HG02943 (cell line): Measurements from ENCODE around the gene LIPT2.

Source experiments
- ATAC-seq: cut with Tn5 transposase; IDR thresholded peaks from one replicate; pipeline ENCODE4 v1.9.1; 2021; ENCODE audit warnings: mild to moderate bottlenecking, low read depth, moderate library complexity; ENCODE audit not compliant: unreplicated experiment

The LIPT2 gene

GRCh38 chr11:74466916-74467885 lies 26.3 kb downstream of the LIPT2 start, which contains the start of gene KCNE3:
KCNE3 (minus strand) TSS chr11:74467549; CDS start chr11:74457563, 9,986 bp downstream.
- no peak for ATAC-seq

- ATAC-seq: no peak
Observed at GRCh38 chr11:74465291-74465708, 28.2 kb downstream of the LIPT2 start.

GRCh38 chr11:74464746-74465145 lies 28.8 kb downstream of the LIPT2 start:
- ATAC-seq: no peak

- no peak for ATAC-seq
Observed at GRCh38 chr11:74463216-74463615, 30.3 kb downstream of the LIPT2 start.

GRCh38 chr11:74462631-74463030 lies 30.9 kb downstream of the LIPT2 start:
- ATAC-seq: no peak

DNA sequence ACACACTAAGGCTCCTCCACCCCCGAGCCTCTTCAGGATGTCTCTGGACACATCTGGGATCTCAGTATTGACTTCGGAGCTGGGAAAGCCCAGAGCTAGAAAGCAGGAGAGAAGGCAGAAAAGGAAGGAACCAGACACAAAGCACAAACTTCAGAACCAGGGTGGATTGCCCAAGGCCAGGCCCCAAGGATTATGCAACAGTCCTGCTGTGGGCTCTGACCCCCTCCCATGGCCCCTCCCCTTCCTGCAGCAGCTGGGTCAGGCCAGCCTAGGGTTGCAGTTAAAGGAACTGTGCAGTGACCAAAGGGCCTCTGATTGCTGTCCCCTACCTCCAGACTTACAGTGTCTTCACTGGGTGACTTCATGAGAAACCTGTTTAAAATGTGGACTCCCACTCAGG lies 31.5 kb downstream of the LIPT2 start:
- no peak for ATAC-seq

- no peak for ATAC-seq
Observed at GRCh38 chr11:74460481-74461154, 32.9 kb downstream of the LIPT2 start.

DNA sequence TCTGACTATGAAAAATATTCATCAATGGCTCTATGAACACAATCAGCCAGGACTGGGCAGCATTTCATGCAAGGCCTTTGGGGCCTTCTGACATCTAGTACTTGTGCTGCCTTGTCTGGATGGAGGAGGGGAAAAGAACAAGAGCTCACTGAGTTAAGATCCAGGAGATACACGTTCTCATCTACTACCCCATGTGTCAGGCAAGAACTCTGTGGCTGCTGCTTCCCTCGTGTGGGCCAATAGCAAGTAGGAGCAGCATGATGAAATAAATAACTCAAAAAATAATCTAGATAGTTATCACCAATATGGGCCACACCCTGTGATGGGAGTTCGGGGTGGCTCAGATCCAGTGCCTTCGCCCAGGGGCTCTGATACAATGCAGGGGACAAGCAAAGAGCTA lies 33.5 kb downstream of the LIPT2 start:
- no peak for ATAC-seq

- no peak for ATAC-seq
Observed at GRCh38 chr11:74459584-74459983, 33.9 kb downstream of the LIPT2 start.

DNA sequence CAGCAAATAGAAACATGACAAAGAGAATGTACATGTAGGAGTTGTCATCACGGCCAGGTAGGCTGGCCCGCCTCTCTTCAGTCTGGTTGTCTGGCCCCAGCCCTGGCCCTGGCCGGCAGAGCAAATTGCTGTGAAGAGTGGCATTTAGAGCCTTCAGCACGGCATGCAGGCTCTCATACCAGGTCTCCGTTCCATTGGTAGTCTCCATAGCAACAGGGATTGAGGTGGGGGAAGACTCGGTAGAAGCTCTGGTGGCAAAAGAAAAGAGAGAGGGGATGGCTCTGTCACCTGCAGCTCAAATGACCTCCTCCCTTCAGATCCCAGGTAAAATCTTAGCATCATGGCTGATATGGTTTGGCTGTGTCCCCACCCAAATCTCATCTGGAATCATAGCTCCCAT lies 36.2 kb downstream of the LIPT2 start:
- ATAC-seq: no peak

DNA sequence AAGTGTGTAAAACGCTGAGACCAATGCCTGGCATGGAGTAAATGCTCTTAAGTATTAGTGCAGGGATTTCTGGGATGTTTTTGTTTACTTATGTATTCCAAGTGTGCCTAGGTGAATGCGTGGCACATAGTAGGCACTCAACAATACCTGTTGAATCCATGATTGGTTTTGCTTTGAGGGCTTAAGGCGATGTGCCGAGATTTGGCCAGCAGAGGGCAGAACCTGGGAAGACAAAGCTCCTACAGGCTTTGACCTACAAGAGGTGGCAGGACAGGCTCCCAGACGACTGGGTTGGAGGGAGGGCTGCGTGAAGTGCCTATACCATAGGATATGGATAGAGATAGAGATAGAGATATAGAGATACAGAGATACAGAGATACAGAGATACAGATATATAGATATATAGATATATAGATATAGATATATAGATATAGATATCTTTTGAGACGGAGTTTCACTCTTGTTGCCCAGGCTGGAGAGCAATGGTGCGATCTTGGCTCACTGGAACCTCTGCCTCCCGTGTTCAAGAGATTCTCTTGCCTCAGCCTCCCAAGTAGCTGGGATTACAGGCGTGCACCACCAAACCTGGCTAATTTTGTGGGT lies 40.0 kb downstream of the LIPT2 start:
- ATAC-seq: no peak

- ATAC-seq: no peak
Observed at GRCh38 chr11:74452366-74452765, 41.2 kb downstream of the LIPT2 start.

DNA sequence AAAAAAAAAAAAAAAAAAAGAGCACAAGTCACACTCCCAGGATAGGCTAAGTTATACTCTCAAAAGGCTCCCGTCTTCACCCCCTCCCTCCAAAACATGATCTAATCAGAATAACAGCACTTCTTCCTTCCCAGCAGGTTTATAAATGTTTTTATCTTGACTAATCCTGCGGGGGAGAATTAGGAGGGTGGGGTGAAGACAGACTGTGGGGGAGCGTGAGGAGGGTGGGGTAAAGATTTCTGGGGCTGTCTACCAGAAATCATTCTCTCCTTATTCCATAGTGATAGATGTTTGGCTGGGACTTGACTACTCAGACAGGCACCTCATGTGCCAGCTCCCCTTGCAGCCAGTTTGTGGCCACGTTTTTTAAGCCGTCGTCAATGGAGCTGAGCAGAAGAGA lies 43.2 kb downstream of the LIPT2 start:
- ATAC-seq: no peak

DNA sequence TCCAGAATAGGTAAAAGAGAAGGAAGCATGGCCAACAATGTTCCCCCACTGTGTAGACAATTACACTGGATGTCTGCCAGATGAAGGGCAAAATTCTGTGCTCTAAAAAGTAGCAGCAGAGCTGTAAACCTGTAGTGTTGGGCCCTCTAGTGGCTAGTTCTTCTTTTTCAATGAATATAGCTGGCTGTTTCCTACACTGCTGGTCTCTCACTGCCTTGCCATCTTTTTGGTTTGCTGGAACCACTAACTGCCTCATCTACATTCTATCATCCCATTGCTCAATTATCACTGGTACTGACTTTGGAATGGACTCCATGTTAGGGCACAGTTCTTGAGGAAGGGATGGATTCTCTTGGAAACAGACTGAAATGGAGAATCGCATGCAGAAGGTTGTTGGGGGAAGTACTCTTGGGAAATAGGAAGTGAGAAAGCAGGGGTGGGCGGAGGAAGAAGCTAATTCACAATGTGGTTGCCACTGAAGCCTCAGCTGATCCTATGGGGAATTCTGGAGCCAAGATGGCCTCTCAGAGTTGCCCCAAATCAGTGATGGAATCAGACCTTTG lies 44.1 kb downstream of the LIPT2 start:
- ATAC-seq: no peak

DNA sequence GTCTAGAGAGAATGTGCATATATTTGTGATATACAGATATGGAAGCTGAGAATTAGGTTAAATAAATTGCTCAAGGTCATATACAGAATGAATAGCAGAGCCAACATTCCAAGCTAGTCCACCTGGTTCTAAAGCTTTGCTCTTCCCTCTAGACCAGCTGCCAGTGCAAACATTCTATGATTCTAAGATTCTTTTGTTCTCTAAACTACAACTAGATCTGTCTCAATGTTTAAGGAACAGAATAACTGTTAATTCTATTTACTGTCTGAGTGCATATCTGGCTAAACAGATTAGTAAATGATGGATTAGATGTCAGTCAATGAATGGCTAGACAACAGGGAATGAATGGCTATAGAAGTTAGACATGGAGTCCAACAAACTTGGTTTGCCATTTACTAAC lies 45.8 kb downstream of the LIPT2 start:
- no peak for ATAC-seq

- no peak for ATAC-seq
Observed at GRCh38 chr11:74446532-74446938, 47.0 kb downstream of the LIPT2 start.

GRCh38 chr11:74444173-74444826 lies 49.2 kb downstream of the LIPT2 start:
- no peak for ATAC-seq

DNA sequence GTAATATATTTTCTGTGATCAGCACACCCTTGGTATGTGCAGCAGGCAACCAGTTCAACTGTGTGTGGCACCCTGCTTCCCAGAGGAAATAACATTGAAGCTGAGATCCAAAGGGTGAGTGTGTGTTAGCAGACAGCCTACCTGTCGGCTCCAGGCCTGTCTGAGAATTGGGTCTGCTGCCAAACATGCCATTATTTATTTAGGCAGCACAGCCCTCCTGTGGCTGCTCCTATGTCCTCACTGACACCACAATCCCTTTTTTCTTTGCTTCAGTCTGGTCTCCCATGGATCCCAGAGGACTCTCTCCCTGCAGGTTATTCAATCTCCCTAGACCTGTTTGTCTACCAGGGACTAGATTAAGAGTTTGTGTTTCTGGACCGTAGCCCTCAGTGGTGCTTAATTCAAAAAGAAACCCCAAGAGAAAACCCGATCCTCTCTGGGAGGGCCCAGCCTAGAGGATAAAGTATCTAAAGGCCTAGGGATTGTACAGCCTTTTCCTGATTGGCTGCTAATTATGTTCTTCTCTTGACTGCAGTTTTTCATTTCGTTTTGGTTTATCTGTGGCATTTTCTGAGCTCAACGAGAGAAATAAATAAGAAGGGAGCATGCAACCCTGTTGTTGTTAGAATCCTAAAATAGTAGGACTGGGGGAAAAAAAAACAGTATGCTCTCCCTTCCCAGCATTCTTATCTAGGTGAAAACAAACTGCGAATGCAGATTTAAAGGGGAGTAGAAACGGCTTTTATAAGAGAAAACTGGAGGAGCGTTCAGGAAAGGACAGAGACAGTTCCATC lies 50.3 kb downstream of the LIPT2 start:
- no peak for ATAC-seq

GRCh38 chr11:74442636-74443035 lies 50.9 kb downstream of the LIPT2 start:
- ATAC-seq: no peak
